Trophoblast cell (in vitro differentiated cells and primary cell): ENCODE results near the gene CEACAM6.

Experiments used
- DNase-seq, 2 donors: peaks; one replicate each; pipeline ENCODE4 v3.0.0-alpha.2; 2016
- H2AFZ ChIP-seq: 2 replicates; pipeline ENCODE4 v1.6.1; 2013; ENCODE audit warnings: low read length, moderate library complexity, mild to moderate bottlenecking; ENCODE audit not compliant: insufficient read depth, poor library complexity
- H2AK5ac ChIP-seq: 2 replicates; pipeline ENCODE4 v1.6.1; 2013; ENCODE audit warnings: mild to moderate bottlenecking, low read length
- H2BK120ac ChIP-seq: 2 replicates; pipeline ENCODE4 v1.6.1; 2013; ENCODE audit warnings: low read length, mild to moderate bottlenecking, moderate library complexity; ENCODE audit not compliant: insufficient read depth, poor library complexity
- H2BK12ac ChIP-seq: 2 replicates; pipeline ENCODE4 v1.6.1; 2013; ENCODE audit warnings: mild to moderate bottlenecking, low read length, moderate library complexity
- H2BK5ac ChIP-seq: 2 replicates; pipeline ENCODE4 v1.6.1; 2013; ENCODE audit warnings: low read length, low read depth, moderate library complexity, mild to moderate bottlenecking; ENCODE audit not compliant: poor library complexity
- H3K14ac ChIP-seq: 2 replicates; pipeline ENCODE4 v1.6.1; 2013; ENCODE audit warnings: mild to moderate bottlenecking, low read length
- H3K18ac ChIP-seq: 2 replicates; pipeline ENCODE4 v1.6.1; 2013; ENCODE audit warnings: mild to moderate bottlenecking, low read length
- H3K23ac ChIP-seq: 2 replicates; pipeline ENCODE4 v1.6.1; 2013; ENCODE audit warnings: low read length
- H3K27ac ChIP-seq: 2 replicates; pipeline ENCODE4 v1.5.1; 2013; ENCODE audit warnings: low read depth, mild to moderate bottlenecking, inconsistent platforms, low read length, moderate library complexity
- H3K27me3 ChIP-seq: 2 replicates; pipeline ENCODE4 v1.6.1; 2013; ENCODE audit warnings: inconsistent platforms, mild to moderate bottlenecking, low read length, moderate library complexity; ENCODE audit not compliant: insufficient read depth
- H3K36me3 ChIP-seq, 2 experiments: 1 replicate in 1 of 2; 2 replicates in 1 of 2; pipeline ENCODE4 v1.6.1; 2013; ENCODE audit warnings: low read length in 2 of 2, mild to moderate bottlenecking in 2 of 2, moderate library complexity in 1 of 2; ENCODE audit not compliant: insufficient read depth in 2 of 2, control insufficient read depth in 1 of 2
- H3K4ac ChIP-seq: 2 replicates; pipeline ENCODE4 v1.6.1; 2013; ENCODE audit warnings: low read depth, mild to moderate bottlenecking, low read length, moderate library complexity
- H3K4me1 ChIP-seq, 2 experiments: 1 replicate in 1 of 2; 2 replicates in 1 of 2; pipeline ENCODE4 v1.6.1; 2013; ENCODE audit warnings: low read length in 2 of 2, mild to moderate bottlenecking in 2 of 2, moderate library complexity in 1 of 2; ENCODE audit not compliant: insufficient read depth in 2 of 2, control insufficient read depth in 1 of 2
- H3K4me2 ChIP-seq: 2 replicates; pipeline ENCODE4 v1.6.1; 2013; ENCODE audit warnings: inconsistent platforms, mild to moderate bottlenecking, low read length, moderate library complexity
- H3K4me3 ChIP-seq: 2 replicates; pipeline ENCODE4 v1.5.1; 2013; ENCODE audit warnings: mild to moderate bottlenecking, low read depth, low read length, inconsistent platforms
- H3K79me1 ChIP-seq: one replicate; pipeline ENCODE4 v1.6.1; 2013; ENCODE audit warnings: low read length
- H3K79me2 ChIP-seq: 2 replicates; pipeline ENCODE4 v1.6.1; 2013; ENCODE audit warnings: low read length, mild to moderate bottlenecking; ENCODE audit not compliant: control insufficient read depth, insufficient read depth, poor library complexity
- H3K9ac ChIP-seq: 2 replicates; pipeline ENCODE4 v1.6.1; 2013; ENCODE audit warnings: mild to moderate bottlenecking, low read length
- H3K9me3 ChIP-seq: 2 replicates; pipeline ENCODE4 v1.6.1; 2013; ENCODE audit warnings: low read depth, mild to moderate bottlenecking, control low read depth, inconsistent platforms, low read length; ENCODE audit not compliant: insufficient read depth
- H4K12ac ChIP-seq: 2 replicates; pipeline ENCODE4 v1.6.1; 2013; ENCODE audit warnings: low read depth, mild to moderate bottlenecking, low read length, moderate library complexity
- H4K8ac ChIP-seq: 2 replicates; pipeline ENCODE4 v1.6.1; 2013; ENCODE audit warnings: low read depth, mild to moderate bottlenecking, low read length, moderate library complexity
- H4K91ac ChIP-seq: one replicate; pipeline ENCODE4 v1.6.1; 2013; ENCODE audit warnings: low read depth, mild to moderate bottlenecking, low read length, moderate library complexity
- WGBS: extraction: QIAGEN DNeasy Blood & Tissue Kit; methylation state at CpG from one replicate; pipeline ENCODE4 v1.1.7; 2013; ENCODE audit warnings: missing lambda C conversion rate; ENCODE audit not compliant: insufficient read length, insufficient coverage; ENCODE audit errors: extremely low coverage; 5-methylcytosine and 5-hydroxymethylcytosine counted together

Gene CEACAM6

DNA sequence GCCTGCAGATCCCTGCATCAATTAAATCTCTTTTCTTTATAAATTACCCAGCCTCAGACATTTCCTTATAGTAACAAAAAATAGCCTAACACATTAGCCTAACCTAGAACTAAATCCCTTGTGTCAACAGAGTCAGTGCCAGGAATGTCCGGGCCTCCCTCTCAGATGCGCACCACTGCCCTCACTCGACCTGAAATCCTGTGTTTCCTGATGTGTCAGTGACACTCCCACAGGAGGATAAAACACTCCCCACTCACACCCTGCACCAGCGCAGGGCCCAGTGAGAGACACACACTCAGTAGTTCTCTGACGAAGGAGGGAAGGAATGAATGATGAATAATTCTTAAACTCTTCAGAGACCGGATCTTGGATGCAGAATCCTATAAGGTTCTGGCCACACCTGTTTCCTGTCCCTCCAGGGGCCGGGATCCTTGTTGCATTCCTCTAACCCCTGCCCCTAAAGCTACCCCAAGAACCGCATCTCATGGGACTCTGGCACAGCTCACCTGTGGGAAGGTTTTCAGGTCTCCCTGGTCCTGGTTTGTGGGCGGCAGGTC, 44.2 kb downstream of the CEACAM6 start:
- no CpG with 5 or more reads among the region's 9 CpGs for WGBS

DNA sequence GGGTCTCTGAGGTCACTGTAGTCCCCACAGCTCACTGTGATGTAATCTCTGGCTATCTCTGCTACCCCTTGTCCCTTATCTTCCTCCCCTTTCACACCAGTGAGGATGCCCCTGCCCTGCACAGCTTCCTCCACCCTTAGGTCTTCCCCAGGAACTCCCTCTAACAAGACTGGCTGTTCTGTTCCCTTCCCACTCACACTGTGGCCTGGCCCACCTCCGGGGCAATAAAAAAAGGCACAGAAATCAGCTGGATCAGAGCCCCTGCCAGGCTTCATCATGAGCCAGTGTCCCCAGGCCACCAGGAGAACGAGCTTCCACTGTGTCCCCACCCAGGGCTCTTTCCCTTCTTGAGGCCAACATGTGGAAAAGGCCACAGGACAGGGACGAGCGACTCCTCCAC, 45.7 kb downstream of the CEACAM6 start:
- no peak overlapping the region for H2AFZ ChIP-seq
- H3K27me3 ChIP-seq, result no peaks in the 10 kb centered on the region
- H3K4me2 ChIP-seq, result no peak overlapping the region
- no peak overlapping the region for H4K91ac ChIP-seq
- H3K9ac ChIP-seq, result no peak overlapping the region
- H3K27ac ChIP-seq, result no peak overlapping the region
- H2AK5ac ChIP-seq, result no peak overlapping the region
- no peak for DNase-seq
- no peak overlapping the region for H2BK12ac ChIP-seq
- H3K36me3 ChIP-seq, result no peaks in the 10 kb centered on the region
- no peak overlapping the region for H2BK5ac ChIP-seq
- H3K4me1 ChIP-seq, result no peaks in the 10 kb centered on the region
- H3K79me1 ChIP-seq, result no peaks in the 10 kb centered on the region
- H3K79me2 ChIP-seq, result no peaks in the 10 kb centered on the region
- H4K8ac ChIP-seq, result no peak overlapping the region
- H2BK120ac ChIP-seq, result no peak overlapping the region
- no peak overlapping the region for H3K4ac ChIP-seq
- no peak overlapping the region for H4K12ac ChIP-seq
- no CpG with 5 or more reads among the region's 4 CpGs for WGBS
- no peak overlapping the region for H3K23ac ChIP-seq
- no peak overlapping the region for H3K4me3 ChIP-seq
- no peak overlapping the region for H3K18ac ChIP-seq
- H3K14ac ChIP-seq, result no peak overlapping the region
- H3K9me3 ChIP-seq, result peaks cover 1% of the 10 kb centered on the region

More for the DNA sequence above, 44.2 kb downstream of the CEACAM6 start:
- Histone ChIP-seq H2AFZ (no peak overlapping the region), H3K36me3 (no peaks in the 10 kb centered on the region), H3K79me2 (no peaks in the 10 kb centered on the region), H3K4me3 (no peak overlapping the region), H4K91ac (no peak overlapping the region), H3K9ac (no peak overlapping the region), H3K14ac (no peak overlapping the region), H3K27ac (no peak overlapping the region), H2BK120ac (no peak overlapping the region), H2AK5ac (no peak overlapping the region), H3K4me2 (no peak overlapping the region), H3K23ac (no peak overlapping the region), H3K4ac (no peak overlapping the region), H3K9me3 (peaks cover 1% of the 10 kb centered on the region), H3K79me1 (no peaks in the 10 kb centered on the region), H3K27me3 (no peaks in the 10 kb centered on the region), H2BK12ac (no peak overlapping the region), H3K18ac (no peak overlapping the region), H4K8ac (no peak overlapping the region), H4K12ac (no peak overlapping the region), H2BK5ac (no peak overlapping the region), H3K4me1 (no peaks in the 10 kb centered on the region)
- no peak for DNase-seq

DNA sequence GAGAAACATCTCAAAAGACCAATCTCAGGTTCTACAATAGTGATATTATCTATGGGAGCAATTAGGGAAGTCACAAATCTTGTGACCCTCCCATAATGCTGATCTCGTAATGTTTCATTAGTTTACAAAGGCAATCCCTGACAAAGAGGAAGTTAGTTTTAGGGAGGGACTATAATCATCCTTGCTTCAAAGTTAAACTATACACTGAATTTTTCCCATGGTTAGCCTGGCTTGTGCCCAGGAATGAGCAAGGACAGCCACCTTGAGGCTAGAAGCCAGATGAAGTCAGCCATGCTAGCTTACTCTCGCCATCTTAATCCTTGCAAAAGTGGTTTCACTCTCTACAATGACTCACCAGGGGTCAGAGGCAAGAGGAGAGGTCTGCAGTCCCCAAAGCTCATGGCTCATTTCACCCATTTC, 46.5 kb downstream of the CEACAM6 start:
- H3K27ac ChIP-seq, result no peak overlapping the region
- H4K8ac ChIP-seq, result no peak overlapping the region
- no peak overlapping the region for H3K4ac ChIP-seq
- no peaks in the 10 kb centered on the region for H3K79me1 ChIP-seq
- H3K79me2 ChIP-seq, result no peaks in the 10 kb centered on the region
- no peak overlapping the region for H3K14ac ChIP-seq
- H3K27me3 ChIP-seq, result no peaks in the 10 kb centered on the region
- no peak overlapping the region for H2AK5ac ChIP-seq
- no peak overlapping the region for H4K12ac ChIP-seq
- H2BK12ac ChIP-seq, result no peak overlapping the region
- H4K91ac ChIP-seq, result no peak overlapping the region
- no peak overlapping the region for H2BK120ac ChIP-seq
- peaks cover 1% of the 10 kb centered on the region for H3K9me3 ChIP-seq
- H3K4me3 ChIP-seq, result no peak overlapping the region
- no peak overlapping the region for H3K23ac ChIP-seq
- no peak overlapping the region for H2BK5ac ChIP-seq
- H2AFZ ChIP-seq, result no peak overlapping the region
- H3K36me3 ChIP-seq, result no peaks in the 10 kb centered on the region
- WGBS, result no CpG with 5 or more reads among the region's 2 CpGs
- no peaks in the 10 kb centered on the region for H3K4me1 ChIP-seq
- no peak overlapping the region for H3K9ac ChIP-seq
- H3K4me2 ChIP-seq, result no peak overlapping the region
- no peak overlapping the region for H3K18ac ChIP-seq
- peak in 1 of 2 donors; percentile 5 for DNase-seq

DNA sequence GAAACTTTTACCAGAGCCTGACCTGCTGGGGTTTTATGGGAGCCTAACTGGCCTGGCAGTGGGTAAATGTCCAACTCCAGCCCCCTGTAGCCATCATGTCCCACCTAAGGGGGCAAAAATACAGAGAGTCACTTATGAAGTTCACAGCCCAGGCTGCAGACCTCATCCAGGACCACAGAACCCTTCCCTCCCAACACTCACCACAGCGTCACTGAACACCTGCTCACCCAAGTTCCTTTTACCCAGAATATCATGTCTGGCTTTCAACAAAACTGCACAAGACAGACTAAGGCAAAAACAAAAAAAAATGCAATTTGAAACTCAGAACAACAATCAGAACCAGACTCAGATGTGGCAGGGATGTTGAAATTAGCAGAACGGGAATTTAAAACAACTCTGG, 47.4 kb downstream of the CEACAM6 start:
- no peaks in the 10 kb centered on the region for H3K36me3 ChIP-seq
- no peak overlapping the region for H2AFZ ChIP-seq
- H3K9me3 ChIP-seq, result peaks cover 3% of the 10 kb centered on the region
- no peak overlapping the region for H3K4me2 ChIP-seq
- no peaks in the 10 kb centered on the region for H3K4me1 ChIP-seq
- H3K79me1 ChIP-seq, result no peaks in the 10 kb centered on the region
- H4K91ac ChIP-seq, result no peak overlapping the region
- no peak overlapping the region for H3K4me3 ChIP-seq
- H4K12ac ChIP-seq, result no peak overlapping the region
- no peaks in the 10 kb centered on the region for H3K79me2 ChIP-seq
- H3K4ac ChIP-seq, result no peak overlapping the region
- no peak overlapping the region for H2BK5ac ChIP-seq
- H3K27ac ChIP-seq, result no peak overlapping the region
- DNase-seq, result no peak
- WGBS, result no CpG with 5 or more reads among the region's 2 CpGs
- no peak overlapping the region for H2BK120ac ChIP-seq
- no peak overlapping the region for H2BK12ac ChIP-seq
- H3K23ac ChIP-seq, result no peak overlapping the region
- H3K14ac ChIP-seq, result no peak overlapping the region
- no peaks in the 10 kb centered on the region for H3K27me3 ChIP-seq
- no peak overlapping the region for H4K8ac ChIP-seq
- H2AK5ac ChIP-seq, result no peak overlapping the region
- H3K9ac ChIP-seq, result no peak overlapping the region
- H3K18ac ChIP-seq, result no peak overlapping the region
